Activated CD8-positive, alpha-beta memory T cell treated with anti-CD3 and anti-CD28 coated beads, Interleukin-2, amount 50 U/mL, for 24 hours (primary cell): ENCODE results near the gene FKBP1B.
"Not testable (repeated sequence)": the region's sequence is repeated elsewhere in the genome, so short reads cannot be mapped to it uniquely, and the experiment has no call there.

ENCODE experiments used
- DNase-seq: peaks from one replicate; pipeline ENCODE4 v3.0.0-alpha.2; 2020; ENCODE audit errors: extremely low read depth

The FKBP1B gene

DNA sequence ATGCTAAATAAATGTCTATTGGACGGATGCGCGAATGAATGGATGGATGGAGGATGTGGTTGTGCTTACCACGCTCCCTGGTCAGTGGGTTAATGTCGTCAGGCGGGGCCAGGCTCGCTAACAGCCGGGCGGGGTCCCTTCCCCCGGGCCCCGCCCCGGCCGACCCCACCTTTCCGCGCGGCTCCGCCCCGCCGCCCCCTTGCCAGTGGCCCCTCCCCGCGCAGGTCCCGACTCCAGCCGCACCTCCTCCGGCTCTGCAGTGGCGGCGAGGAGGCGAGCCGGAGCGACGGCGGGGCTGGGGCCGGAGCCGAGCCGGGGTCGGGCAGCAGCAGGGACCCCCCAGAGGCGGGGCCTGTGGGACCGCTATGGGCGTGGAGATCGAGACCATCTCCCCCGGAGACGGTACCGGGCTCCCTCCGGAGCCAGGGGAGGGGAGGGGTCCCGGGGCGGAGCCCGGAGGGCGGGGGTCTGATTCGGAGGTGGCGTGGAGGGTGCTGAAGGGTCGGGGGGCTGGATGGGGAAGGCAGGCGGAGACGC lies at the start of gene FKBP1B:
FKBP1B (plus strand) TSS at position 257 of the 537 bp plus-strand sequence; CDS start at position 366, 109 bp downstream.
- DNase-seq = peak; percentile 14

DNA sequence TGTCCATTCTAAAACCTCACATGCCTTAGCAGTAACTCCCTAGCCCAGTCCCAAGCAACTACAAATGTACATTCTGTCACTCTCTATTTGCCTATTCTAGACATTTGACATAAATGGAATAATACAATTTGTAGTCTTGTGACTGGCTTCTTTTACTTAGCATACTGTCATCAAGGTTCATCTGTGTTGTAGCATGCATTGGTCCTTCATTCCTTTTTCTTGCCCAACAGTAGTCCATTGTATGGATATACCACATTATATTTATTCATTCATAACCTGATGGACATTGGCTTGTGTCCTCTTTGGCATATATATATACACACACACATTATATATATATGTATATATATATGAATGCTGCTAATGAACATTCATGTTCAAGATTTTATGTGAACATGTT lies 41.8 kb upstream of the FKBP1B start:
- no peak for DNase-seq

DNA sequence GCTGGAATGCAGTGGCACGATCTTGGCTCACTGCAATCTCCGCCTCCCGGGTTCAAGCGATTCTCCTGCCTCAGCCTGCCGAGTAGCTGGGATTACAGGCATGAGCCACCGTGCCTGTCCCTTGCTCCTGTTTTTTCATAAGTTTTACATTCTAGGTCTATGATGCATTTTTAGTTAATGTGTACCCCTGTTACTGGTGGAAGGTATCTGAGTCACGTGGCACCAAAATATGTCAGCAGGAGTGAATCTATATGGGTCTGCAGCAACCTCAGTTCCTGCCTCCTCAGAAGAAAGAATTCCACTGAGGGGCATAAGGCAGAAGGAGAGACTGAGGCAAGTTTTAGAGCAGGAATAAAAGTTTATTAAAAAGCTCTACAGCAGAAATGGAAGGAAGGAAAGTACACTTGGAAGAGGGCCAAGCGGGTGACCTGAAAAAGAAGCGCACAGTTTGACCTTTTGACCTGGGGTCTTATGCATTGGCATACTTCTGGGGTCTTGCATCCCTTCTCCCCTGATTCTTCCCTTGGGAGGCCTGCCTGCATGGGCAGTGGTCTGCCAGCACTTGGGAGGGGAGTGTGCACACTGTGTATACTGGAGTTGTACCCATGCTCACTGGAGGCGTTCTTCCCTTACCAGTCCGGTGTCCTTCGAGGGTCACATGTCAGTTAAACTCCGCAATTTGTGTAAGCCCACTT lies 40.7 kb upstream of the FKBP1B start:
- DNase-seq = no peak

DNA sequence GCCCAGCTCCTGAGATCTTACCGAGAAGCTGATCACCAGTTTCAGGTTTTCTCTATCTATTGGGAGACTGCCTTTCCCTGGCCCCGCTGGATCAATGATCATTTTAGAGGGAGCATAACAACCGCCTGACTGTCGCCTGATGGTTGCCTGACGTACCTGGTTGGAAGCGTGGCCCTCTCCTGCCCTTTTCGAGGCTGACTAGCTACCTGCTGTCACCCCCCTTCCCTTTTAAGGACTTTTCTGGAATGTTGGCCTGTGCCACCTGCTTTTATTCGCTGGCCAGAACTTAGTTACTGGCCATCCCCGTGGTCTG lies 40.2 kb upstream of the FKBP1B start:
- DNase-seq = no peak

DNA sequence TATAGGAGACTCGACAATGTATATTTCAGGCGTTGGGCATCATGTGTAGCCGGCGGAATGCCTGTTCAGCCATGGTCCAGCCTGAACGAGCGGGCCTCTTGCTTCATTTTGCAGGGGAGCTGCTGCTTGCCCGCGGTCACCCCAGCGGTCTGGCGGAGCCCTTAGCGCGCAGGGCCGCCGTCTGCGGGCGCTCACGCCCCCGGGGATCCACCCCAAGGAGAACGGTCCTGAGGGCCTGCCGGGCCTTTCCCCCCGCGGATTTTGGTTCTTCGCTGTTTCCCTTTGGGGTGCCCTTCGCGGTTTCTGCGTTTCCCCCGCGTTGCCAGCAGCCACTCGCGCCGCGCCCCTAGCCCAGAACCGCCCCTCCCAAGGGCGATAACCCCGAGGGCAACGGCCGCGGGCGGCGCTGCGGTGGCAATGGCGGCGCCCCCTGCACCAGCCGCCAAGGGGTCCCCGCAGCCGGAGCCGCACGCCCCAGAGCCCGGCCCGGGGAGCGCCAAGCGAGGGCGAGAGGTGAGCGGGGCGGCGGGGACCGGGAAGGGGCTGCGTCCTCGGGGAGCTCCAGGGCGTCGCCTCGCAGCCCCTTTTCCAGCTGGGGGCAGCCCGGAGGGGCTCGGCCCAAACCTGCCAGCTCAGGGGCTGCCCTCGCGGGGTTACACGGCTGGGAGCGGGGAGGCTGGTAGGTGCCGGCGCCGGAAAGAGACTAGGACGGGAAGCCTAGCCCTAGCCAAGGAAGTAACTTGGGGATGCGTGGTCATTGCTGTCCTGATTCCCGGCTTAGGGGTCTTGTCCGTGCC lies 39.7 kb upstream of the FKBP1B start, which contains the start of gene MFSD2B:
MFSD2B (plus strand) TSS at position 406 of the 797 bp plus-strand sequence; CDS start at position 418, 12 bp downstream.
- no peak for DNase-seq

DNA sequence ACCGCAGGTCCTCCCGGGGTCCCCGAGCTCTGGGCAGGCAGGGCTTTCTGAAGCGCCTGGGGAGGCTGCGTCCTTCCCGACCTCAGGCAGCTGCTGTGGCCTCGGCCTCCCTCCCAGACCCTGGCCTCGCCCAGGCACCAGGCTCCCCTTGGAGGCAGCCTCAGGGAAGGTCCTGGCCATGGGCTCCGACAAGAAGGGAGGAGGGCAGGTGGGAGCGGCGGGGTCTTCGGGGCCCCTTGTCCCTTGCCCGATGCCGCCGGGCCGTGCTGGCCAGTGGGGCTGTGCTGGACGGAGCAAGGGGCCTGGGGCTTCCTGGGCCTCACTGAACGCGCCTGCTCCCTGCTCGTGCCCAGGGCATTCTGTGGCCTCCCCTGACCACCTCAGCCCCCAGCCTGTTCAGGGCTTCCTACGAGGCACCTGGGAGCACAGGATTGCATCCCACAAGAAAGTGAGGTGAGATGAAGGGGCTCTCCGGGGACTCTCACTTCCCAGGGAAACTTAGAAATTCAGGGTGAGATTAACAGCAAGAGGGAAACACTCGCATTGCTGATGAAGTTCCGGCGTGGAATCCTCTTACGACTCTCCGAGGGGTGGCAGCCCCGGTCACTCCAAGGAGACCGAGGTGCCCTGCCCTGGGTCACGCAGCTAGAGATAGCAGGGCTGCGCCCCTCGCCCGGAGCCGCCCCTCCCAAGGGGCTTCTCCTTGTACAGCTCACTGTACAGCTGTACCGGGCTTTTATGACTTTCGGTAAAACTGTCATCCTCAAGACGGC lies 38.9 kb upstream of the FKBP1B start:
- no peak for DNase-seq

DNA sequence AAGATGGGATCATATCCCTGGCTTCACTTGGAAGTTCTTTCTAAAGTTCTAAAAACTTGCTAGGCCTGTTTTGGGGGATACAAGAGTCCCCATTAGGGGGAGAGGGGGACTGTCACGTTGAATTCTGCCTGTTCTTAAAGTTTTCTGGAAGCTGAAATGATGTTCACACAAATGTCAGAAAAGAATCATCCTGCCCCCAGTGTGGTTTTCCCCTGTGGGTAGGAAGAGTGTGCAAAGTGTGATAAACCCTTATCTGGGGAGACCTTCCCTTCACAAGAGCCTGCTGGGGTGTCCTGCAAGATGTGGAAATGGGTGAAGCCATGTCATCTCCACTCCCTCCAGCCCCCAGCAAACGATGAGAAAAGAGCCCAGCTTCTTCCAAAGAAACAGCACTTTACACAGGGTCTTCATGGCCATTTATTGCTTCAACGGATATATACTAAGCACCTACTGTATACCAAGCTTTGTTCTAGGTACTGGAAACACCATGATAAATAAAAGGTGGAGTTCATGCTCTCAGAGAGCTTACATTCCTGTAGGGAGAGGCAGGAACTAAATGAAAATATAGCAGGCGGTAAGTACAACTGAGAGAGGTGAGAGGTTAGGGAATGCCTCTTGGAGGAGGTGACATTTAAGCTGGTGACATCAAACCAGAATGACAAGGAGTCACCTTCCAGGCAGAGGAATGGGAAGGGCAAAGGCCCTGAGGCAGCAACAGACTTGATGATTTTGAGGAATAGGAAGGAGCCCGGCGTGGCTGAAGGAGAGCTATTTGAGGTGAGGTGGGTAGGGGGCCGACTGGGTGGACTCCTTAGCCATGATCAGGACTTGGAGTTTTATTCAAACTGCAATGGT lies 38.1 kb upstream of the FKBP1B start:
- DNase-seq = no peak

DNA sequence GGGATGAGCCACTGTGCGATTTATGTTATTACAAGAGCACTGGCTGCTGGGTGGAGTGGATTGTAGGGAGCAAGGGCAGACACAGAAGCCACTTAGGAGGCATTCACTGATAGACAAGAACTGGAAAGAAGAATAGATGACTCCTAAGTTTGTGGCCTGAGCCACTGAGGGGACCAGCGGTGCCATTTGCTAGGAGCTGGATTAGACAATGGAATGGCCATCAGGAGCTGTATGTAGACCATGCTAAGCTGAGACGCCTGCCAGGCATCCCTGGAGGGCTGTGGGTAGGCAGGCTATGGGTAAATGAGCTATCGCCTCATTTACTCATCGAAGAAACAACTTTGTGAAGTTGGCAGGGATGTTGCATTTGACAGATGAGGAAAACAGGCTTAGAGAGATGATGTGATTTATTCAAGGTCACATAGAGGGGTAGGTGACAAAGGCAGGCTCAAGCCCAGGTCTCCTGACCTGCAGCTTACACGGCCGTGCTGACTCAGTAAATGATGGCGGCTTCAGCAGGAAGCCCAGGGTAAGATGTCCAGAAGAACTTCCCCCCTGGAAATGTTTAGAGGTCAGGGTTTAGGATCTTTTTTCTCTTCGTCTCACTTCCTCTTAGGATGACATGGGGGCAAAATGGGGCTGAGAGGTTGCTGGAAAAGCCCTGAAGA lies 36.9 kb upstream of the FKBP1B start:
- no peak for DNase-seq

DNA sequence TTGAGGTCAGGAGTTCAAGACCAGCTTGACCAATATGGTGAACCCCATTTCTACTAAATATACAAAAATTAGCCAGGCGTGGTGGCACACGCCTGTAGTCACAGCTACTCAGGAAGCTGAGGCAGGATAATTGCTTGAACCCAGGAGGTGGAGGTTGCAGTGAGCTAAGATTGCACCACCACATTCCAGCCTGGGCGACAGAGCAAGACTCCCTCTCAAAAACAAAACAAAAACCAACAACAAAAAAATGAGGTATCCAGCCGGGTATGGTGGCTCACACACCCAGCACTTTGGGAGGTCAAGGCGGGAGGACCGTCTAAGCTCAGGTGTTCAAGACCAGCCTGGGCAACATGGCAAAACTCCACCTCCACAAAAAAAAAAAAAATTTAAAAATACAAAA lies 34.6 kb upstream of the FKBP1B start:
- not testable (repeated sequence) for DNase-seq

DNA sequence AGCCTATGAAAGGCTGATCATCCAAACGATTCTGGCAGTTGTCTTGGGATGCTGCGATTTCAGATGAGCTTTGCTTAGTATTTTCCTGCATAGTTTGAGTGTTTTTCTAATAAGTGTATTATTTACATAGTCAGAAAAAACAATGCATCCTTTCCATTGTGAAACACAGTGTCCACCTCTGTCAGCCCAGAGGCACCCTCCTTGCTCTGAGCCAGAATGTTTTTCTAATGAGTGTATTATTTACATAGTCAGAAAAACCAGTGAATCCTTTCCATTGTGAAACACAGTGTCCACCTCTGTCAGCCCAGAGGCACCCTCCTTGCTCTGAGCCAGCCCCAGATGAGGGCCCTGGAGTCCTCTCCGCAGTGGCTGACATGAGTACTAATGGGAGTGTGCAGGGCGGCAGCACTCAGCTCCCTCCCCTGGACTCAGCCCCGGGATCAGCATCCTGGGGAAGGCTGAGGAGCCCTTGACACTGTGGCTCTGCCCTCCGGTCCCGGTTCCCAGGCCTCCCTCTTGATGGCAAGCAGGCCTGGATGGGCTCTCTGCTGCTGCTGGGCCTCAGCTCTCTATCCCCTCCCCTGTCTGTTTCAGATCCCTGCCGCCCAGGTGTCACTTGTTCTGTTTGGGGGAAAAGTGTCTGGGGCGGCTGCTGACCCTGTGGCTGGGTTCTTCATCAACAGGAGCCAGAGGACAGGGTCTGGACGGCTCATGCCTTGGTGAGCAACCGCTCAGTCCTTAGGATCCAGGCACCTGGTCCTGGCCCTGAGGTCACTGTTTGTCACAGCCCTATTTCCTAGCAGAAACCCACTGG lies 33.8 kb upstream of the FKBP1B start:
- DNase-seq = no peak

DNA sequence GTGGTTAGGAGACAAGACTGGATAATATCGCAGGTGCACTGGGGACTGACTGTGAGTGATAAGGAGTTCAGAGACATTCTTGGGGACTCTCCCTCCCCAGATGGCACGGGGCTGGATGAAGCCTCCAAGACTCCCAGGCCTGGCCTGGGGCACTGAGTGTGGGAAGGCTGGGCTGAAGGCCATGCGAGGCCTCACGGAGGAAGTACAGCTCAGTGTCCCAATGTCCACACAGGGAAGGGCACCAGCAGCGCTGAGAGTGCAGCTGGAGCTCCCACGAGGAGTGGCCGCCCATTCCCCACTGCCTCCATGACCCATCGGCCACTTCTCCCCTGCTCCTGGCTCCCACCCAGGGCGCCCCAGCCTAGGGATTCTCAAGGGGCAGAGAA lies 33.2 kb upstream of the FKBP1B start:
- no peak for DNase-seq

DNA sequence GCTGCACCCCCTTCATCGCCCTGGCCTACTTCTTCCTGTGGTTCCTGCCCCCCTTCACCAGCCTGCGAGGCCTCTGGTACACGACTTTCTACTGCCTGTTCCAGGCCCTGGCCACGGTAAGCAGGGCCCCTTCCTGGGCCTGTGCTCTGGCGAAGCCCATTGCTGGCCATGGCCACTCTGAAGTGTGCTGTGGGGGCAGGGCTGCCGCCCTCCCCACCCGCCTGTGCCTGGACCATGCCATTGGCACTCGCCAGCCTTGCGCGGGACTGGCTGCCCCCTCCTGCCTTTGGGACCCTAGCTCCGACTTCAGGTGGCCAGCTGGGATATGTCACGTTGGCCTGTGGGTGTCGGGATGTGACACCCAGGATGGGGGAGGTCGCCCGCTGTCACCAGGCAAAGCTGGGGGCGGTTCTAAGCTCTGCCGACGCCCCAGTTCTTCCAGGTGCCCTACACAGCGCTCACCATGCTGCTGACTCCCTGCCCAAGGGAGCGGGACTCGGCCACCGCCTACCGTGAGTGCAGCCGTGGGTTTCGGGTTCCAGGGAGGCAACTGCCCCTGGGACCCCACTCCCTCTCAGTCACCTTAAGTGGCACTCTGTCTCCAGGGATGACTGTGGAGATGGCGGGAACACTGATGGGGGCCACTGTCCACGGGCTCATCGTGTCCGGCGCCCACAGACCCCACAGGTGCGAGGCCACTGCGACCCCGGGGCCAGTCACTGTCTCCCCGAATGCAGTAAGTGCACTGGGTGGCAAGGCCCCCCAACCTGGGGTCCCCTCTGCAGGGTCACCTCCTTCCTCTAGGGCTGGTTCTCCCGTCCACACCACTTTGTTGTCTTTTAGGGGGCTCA lies 32.5 kb upstream of the FKBP1B start:
- DNase-seq = no peak

DNA sequence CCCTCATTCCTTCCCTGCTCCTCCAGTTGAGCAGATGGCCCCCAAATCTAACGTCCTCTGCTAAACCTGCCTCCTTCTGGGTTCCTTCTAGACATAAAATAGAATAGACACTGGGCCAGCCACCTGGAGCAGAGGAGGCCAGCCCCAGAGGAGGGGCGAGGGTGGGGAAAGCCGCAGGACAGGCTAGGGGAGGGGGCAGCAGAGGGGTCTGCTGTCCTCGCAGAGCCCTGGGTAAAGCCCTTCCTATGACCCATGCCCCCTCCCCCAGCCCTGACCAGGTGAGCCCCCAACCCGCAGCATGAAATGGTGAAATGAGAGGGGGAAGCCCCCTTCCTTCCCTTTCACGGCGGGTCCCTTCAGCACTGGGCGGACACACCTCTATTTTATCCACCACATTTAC lies 31.8 kb upstream of the FKBP1B start:
- DNase-seq = no peak

DNA sequence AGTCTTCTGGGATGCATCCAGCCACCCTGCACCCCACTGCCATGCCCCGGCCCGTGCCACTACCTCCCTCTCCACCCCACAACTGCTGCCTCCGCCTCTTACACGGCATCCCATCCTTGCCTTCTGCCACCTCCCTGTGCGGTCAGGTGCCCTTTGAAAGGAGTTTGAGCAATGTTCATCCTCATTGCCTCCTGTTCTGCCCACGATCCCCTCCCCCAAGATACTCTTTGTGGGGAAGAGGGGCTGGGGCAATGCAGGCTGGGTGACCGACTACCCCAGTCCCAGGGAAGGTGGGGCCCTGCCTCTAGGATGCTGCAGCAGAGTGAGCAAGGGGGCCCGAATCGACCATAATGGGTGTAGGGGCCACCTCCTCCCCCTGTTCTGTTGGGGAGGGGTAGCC lies 31.3 kb upstream of the FKBP1B start:
- DNase-seq = no peak

DNA sequence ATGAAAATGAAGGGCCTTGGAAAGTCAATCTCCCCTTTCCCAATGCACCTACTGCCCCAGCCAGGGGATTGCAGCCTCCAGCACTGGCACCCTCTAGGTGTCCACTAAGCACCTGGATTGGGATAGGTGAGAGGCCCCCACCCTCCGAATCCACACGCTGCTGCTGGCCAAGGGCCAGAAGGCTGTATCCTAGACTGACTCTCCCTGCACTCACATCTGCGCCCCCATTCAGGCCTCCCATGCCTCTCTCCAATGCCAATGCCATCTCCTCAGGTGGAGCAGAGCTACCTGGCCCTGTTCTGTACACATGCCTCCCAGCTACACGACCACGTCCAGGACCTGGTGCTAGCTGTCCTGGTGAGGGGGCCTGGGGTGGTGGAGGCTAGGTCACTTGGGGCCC lies 29.8 kb upstream of the FKBP1B start:
- DNase-seq = no peak

DNA sequence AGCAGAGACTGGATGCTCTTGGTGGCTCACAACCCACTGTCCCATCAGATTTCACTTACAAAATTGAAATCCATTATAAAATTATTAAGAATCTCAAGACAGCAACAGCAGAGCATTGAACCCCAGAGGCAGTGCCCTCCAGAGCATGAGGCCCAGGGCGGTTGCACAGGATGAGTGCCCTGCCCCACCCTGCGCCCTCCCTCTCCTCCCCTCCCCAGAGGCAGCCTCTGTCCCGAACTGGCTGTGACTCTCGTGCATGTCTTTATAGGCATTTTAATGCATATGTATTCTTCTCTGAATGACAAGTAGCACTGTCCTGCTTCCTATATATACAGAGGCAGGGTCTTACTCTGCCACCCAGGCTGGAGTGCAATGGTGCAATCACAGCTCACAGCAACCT lies 29.3 kb upstream of the FKBP1B start:
- no peak for DNase-seq

DNA sequence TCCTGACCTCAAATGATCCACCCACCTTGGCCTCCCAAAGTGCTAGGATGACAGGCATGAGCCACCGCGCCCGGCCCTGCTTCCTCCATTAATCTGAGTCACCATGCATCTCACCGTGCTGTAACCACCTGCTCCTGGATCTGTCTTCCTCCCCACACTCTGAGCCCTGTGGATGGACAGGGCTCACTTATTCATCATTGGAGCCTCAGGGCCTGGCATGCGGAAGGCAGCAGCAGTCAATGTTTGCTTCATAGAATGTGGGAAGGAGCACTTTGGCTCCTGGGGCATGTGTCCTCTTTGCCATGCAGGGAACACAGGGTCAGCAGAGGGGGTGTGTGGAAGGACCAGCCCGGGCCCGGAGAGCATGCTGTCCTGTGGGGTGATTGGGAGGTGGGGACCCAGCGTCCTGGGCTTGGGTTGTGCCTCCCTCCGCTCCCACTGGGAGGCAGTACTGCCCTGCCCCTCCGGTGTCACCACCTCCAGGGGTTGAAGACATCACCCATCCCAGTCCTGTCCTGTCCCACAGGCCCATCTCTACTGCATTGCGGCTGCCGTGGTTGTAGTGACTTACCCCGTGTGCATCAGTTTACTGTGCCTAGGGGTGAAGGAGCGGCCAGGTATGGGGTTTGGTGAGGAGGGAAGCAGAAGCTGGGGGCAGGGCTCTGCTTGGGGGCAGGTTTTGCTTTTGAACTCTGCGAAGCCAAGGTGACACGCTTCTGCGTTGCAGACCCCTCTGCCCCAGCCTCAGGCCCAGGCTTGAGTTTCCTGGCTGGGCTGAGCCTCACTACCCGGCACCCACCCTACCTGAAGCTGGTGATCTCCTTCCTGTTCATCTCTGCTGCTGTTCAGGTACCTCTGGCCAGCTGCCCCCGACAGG lies 28.2 kb upstream of the FKBP1B start:
- DNase-seq = no peak

DNA sequence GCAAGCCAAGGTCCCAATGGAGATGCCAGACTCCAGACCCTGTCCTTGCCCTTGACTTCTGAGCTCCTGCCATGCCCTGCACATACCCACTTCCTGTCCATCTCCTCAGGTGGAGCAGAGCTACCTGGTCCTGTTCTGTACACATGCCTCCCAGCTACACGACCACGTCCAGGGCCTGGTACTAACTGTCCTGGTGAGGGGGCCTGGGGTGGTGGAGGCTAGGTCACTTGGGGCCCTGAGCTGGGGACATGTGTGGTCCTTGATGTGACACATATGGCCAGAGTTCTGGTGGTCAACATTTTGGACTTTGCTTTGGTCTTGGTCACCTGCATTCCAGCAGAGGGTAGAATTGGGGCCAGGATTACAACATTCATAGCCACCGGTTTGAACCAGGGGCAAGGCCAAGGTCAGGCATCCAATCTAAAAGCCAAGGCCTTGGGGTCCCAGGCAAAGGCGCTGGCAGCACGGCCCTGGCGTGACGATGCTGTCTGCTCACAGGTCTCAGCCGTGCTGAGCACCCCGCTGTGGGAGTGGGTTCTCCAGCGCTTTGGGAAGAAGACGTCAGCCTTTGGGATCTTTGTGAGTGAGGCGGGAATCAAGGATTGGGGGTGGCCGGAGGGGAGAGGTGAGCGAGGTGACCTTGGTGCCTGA lies 27.1 kb upstream of the FKBP1B start:
- DNase-seq = no peak
